UCSD-AML1 (cell line): ENCODE results near the gene FAM221B.

ENCODE experiments used
- DNase-seq: peaks from one replicate; lab custom pipeline; 2025; ENCODE audit not compliant: unreplicated experiment; lab: John Stamatoyannopoulos, UW

Gene FAM221B

DNA sequence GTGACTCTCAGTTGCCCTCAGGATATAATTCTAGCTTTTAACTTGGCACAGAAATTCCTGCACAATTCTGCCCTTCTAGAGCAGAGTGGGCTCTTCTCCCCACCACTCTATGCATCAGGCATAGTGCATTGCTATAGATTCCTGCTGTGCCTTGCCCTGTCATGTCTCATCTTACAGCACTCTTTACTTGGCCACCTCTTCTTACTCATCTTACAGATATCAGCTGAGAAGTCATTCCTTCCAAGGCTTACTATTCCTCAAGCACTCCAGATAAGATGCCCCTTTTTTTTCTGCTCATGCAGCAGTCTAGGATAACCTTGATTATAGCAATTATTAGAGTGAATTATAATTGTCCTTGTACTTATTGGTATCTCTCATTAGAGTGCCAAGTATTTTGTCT is 5.6 kb downstream of the FAM221B start:
- DNase-seq, result no peak

DNA sequence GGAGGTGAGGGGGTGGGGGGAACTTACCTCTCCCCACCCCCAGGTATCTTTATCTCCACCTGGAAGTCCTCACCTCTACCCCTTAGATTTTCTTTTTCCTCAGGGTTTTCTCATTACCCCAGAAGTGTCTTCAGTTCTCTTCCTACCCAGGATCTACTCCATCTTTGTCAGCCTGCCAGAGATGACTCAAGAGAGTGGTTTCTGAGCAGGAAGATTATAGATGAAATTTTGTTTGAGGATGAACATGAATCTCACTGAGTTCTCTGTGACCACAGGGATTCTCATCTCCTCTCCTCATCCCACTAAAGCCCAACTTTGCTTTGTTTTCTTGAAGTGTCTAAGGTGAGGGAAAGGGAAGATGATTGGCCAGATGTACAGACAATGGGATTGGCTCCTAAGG is 8.5 kb downstream of the FAM221B start:
- no peak for DNase-seq

DNA sequence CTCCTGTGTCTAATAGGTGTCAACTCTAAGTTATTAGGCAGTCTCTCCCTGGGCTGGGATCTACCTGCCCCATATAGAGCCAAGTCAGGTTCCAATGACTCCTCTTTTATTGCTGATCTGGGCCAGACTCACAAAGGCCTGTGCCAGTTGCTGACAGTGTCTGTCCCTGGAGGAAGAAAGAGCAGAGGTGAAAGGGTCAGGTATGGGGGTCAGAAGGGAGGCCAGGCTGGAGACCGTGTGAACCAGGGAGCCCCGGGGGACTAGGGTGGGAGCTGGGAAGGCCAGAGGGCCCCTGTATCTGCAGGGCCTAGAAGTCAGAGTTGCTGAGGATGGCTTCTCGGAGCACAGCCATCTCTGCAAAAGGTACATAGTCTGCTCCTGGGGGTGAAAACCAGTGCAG is 10.2 kb downstream of the FAM221B start:
- DNase-seq, result no peak

DNA sequence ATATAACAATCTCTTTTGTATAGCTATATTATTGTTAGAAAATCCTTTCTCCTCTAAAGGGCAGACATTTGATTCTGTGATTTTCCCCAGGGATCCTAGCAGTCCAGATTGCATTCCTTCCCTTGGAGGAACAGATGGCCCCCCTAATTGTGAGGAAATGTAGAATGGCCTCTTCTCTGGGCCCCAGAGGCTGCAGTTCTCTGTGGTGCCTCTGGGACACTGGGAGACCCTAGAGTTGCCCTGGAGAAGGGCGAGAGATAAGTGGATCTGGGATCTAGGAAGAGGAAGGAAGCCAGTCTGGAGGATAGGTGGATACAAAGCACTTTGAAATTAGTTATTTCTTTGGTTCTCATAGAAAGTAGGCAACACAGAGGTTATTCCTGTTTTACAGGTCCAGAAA is 11.8 kb downstream of the FAM221B start:
- no peak for DNase-seq

DNA sequence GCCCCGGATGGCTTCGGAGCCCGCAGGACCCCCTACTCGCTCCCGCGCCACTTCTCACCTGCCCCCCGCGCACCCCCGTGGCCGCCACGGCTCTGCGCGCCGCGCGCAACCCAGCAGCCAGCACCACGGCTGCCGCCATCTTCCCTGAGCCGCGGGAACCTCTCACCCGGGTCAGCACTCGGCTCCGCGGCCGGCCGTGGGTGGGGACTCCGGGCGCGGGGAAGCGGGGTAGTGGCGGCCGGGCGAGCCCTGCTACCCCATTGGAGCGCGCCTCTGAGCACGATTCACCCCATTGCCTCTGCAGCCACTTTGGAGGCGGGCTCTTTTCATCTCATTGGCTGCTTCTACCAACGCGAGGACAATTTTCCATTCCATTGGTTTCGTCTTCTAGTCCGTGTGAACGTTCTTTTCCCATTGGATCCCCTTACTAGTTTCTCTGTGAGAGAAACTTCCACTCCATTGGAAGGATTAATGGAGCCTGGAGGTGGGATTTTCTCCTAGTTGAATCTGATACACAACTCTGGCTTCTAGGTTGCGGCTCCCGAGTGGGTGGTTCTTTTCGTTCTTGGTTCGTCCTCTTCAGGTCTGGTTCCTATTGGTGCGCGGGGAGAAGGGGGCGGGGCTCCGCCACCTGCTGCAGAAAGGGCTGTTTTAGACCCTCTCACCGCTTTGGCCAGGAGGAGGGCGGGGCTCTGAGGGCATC is 13.5 kb downstream of the FAM221B start, which contains the start of gene HINT2:
Gene HINT2 (minus strand): TSS at position 202 of the 703 bp plus-strand sequence. CDS start 63 bp downstream, at position 139.
- peak; percentile 95 for DNase-seq

DNA sequence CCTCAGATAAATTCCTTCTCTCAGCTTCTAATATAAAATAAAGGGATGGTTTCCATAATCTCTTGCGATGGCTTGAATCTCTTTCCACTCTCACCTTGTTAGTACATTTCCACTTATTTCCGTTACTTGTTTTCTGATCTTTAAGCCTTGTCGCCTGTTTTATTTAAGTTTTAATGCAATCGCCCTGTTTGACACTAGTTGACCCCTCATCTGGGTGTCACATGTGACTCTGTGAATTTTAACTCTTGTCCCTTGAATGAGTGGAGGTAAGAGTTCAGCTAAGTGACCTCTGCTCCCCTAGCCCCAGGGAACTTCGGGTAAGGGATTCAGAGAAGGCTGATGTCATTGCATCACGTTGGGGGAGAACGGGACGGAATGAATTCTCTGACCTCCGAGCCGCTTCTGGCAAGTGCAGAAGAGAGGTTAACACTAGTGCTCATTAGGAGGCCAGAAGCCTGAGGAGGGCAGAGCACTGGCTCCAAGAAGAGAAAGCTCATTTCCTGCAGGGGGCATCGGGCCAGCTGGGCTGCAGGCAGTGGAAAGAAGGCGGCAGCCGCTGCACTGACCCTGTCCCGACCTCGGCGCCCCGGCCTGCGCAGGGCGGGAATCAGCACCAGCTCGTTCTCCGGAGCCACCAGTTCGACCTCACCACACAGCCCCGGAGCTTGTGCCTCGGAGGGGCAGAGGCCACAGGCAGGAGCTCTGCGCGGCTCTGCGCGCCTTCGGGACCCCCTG is 14.3 kb downstream of the FAM221B start:
- DNase-seq, result peak; percentile 68

DNA sequence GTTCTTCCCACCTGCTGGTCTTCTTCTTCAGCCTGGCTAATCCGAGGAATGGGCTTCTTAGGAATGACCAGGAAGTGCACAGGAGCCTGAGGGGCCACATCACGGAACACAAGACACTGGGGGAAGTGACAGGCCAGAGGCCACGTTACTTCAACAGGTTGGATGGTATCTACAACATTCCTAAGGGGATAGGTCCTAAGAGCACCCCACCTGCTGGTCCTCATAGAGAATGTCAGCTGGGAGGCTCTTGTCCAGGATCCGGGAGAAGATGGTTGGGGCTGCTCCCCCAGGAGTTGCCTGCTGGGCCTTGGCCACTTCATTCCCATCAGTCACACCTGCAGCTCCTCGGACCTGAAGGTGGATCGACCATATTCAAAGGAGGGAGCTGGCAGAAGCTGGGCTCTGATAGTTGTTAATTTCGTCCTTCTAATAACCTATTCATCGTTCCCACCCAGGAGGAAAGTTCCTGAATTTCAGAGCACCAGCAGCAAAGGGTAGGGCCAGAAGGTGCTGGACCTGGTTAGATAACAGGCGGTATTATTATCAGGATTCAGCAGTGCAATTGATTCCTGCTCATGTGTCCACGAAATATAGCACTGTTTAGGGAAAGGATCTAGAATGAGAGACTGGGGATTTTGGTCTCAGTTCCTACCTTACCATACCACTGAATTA is 15.0 kb downstream of the FAM221B start:
- no peak for DNase-seq

DNA sequence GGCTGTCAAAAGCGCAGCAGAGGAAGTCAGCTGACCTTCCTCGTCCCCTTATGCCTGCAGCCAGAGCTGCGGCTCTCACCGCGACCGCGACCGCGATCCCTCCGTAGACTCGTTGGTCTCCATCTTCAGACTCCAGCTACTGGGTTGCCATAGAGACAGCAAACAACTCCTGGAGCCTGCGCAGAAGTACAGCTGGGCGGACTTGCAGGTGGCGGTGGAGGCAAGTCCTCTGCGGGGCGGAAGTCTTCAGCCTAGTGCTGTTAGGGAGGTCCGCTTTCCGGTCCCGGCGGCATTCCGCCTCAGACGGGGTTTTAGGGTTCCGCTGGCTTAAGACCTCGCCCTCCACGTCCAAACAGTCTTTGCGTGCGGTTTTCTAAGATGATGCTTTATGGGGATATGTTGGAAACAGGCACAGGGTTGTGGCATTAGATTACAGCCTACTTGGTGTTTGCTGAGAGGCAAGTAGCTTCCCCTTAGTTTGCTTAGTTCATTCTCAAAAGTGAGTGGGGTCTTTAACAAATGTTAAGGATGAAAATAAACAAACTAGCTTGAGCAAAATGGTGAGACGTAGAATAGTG is 16.4 kb downstream of the FAM221B start, which contains the start of gene SPAG8:
Gene SPAG8 (minus strand): TSS at position 238 of the 578 bp plus-strand sequence. CDS start 115 bp downstream, at position 123.
- peak; percentile 93 for DNase-seq

DNA sequence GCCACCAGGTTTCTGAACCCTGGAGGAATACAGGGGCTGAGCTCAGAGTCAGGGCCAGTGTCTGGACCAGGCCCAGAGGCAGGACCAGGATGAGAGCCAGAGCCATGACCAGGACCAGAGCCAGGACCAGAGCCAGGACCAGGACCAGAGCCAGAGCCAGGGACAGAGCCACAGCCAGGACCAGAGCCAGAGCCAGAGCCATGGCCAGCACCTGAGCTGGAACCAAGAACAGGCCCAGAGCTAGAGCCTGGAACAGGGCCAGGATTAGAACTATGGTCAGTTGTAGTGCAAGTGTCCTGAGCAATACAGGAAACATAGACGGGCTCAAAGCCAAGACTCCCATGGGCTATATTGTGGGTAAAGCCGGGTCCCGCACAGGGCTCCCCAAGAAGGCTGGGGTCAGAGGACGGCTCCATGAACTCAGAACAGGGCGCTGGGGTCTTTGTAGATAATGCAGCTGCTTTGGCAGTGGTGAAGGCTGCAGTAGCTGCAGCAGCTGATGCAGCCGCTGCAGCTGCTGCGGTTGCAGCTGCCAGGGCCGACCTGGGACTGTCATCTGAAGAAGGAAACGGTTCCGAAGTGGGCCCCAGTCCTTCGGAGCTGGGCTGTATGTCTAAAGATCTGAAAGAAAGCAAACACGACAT is 17.0 kb downstream of the FAM221B start:
- no peak for DNase-seq

DNA sequence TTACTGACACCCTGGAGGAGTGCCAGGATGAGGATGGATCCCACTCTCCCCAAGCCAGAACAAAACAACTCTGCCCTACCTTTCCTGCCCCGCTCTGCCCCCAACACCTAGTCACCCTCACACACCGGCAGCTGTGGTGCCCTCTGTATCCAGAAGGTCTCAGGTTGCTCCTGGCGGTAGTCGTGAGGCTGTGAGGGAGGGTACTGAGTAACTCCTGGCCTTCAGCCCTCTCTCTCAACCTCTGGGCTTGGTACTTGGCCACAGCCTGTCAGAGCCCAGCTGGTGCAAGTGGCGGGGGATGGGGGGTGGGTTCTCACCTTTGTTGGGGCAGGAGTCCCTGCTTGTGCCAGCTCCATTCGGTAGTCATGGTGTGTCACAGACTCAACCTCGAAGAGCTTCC is 18.4 kb downstream of the FAM221B start:
- DNase-seq, result no peak

DNA sequence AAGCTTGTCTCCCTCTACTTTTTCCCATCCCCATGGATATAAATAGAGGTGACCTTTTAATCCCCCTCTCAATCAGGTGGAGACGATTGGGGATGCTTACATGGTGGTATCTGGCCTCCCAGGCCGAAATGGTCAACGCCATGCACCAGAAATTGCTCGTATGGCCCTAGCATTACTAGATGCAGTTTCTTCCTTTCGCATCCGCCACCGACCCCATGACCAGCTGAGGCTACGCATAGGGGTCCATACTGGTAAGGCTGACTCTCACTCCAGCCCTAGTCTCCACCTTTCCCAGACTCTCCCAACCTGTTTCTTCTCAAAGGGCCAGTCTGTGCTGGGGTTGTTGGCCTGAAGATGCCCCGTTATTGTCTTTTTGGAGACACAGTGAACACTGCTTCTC is 20.1 kb downstream of the FAM221B start:
- DNase-seq, result no peak

DNA sequence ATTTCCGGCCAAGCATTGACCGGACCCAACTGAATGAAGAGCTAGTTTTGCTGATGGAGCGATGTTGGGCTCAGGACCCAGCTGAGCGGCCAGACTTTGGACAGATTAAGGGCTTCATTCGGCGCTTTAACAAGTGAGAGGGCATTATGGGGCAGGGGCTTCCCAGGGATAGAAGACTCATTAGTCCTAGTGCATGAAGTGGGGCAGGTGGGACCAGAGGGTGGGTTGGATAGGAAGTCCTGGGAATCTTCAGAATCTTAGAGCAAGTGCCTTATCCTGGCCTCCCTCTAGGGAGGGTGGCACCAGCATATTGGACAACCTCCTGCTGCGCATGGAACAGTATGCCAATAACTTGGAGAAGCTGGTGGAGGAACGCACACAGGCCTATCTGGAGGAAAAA is 22.4 kb downstream of the FAM221B start:
- no peak for DNase-seq

DNA sequence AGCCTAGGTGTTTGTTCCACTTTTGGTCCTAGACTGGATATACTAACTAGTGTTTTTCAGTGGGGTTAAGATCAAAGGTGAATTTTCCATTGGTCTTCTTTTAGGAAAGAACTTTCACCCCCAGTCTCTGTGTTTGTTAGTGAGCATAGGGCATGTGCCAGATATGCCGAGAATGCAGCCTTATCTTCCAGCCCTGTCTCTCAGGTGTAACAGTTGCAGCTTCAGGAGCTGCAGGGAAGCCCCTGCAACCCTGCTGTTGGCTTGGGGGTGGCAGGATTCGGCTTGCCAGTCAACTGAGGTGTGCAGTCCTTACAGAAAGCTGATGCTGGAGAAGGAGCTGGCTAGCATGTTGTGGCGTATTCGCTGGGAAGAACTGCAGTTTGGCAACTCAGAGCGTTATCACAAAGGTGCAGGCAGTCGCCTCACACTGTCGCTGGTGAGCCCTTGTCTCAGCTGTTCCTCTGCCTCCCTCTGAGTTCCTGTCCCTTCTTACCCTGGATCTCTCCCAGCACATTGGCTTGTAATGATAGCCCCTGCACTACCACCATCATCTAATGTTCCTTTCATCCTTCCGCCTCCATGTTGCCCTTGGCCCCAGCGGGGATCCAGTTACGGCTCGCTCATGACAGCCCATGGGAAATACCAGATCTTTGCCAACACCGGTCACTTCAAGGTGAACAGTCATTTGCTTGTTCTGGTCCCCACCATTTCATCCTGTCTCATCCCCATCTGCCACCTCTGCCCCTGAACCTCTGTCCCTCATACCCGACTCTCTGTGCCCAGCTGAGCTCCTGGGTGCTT is 27.0 kb downstream of the FAM221B start:
- DNase-seq, result no peak

DNA sequence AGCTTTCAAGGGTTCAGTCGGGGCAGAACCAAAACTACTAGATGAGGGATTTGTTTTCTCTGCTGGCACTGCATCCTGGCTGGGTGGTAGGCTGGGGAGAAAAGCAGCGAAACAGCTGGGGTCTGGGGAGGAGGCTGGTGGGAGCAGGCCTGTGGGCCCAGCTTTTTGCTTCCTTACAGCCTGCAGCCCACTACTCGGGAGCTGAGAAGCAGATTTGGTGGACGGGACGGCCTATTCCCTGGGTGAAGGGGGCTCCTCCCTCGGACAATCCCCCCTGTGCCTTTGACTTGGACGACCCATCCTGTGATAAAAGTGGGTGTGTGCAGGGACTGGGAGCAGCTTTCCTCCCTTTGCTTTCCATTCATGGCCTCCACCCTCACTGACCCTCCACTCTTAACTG is 28.0 kb downstream of the FAM221B start:
- DNase-seq, result no peak

DNA sequence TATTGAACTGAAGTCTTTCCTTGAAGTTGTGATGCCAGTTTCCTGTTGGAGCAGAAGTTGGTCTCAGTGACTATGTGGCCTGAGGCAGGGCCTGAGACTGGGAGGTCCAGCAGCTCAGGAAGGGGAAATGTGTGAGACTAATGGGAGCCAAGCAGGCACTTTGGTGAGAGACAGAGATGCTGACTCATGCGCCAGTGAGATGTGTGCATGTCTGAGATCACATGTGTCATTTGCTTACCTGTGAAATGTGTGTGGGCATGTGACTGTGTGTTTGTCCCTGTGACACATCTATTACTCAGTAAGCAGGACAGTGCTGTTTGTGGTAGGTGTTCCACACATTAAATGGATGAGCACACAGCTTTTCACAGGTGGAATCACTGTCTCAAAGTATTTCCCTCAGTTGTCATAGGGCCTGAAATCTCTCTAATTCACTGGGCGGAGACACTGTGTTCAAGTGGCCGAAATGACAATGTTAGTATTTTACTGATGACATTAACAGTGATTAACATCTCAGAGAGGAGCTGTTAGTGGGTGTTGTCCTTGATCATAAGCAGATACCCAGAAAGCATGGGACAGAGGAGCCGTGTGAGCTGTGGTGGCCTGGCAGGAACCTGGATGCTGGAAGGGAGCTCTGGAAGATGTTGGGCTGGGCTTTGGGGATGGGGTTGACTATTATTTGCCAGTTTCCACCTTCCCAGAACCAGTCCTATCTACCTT is 29.7 kb downstream of the FAM221B start:
- peak; percentile 39 for DNase-seq

DNA sequence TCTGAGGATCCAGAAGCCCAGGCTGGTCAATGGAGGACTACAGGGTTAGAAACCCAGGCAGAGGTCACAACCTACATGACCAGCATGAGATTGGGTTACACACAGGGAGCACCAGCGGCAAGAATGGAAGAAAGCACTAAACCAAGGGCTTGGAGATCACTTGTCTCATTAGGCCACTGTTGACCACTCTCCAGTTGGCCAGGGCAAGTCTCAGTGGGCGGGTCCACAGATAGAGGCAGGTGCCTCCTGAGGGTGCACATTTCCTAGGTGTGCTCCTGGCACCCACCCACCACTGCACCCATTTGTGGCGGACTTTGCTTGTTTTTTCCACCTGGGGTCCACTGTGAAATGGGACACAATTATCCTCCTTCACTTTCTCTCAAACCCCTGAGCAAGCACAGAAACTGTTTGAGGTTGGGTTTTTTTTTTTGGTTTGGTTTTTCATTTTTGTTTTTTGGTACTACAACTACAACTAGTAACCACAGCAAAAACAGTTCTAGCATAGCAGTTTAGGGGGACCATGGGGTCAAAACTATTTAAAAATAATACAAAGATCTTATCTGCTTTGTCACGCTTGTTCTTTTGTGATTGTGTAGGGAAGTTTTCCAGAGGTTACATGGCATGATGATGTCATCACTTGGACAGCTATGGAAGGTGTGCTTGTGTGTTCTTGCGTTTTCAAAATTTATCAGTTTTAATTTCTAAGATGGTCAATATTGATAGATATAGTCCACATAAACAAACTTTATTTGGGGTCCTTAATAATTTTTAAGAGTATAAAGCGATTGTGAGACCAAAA is 31.0 kb downstream of the FAM221B start:
- no peak for DNase-seq

DNA sequence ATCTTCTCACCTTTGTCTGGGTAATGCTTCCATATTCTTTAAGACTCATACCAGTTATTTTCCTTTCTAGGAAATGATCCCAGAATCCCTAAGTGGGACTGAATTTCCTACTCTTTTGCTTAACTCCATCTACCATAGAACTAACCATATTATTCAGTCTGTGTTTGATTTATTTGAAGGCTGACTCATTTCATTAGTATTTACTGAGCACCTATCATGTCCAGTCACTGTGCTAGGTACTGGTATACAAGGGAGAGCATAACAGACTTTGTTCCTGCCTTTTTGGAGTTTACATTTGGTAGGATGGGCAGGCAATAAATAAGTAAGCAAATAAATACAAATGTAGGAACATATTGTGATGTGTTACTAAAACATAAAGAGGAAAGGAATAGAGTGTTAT is 32.8 kb downstream of the FAM221B start:
- DNase-seq, result no peak

DNA sequence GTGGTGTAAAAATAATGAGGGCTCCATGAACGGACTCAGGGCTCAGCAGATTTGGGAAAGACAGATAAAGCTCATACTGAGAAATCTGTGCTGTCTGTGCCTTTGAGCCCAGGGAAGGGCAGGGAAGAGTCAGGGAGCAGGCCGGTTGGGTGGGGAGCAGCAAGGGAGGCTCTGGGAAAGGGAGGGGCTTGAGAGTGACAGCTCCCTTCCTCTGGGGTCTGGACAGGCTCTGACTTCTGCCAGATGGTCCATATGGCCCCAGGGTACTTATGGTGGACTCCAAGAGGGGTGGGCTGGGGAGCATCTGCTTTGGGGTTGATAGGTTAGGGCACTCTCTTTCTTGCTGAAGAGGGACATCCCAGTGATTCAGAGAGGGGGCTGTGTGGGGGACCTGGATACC is 35.1 kb downstream of the FAM221B start:
- no peak for DNase-seq

DNA sequence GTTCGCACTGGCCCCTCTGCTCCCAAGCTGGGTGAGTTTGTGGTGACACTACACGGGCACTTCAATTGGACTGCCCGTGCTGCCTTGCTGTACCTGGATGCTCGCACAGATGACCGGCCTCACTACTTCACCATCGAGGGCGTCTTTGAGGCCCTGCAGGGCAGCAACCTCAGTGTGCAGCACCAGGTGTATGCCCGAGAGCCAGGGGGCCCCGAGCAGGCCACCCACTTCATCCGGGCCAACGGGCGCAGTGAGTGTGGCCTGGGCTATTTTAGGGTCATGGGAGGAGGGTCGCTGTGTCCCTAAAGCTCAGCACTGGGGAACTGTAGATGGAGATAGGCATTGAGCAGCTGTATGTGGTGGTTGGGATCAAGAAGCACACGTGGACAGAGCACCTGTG is 35.7 kb downstream of the FAM221B start:
- no peak for DNase-seq
